CD4-positive, alpha-beta T cell treated with Interleukin-2 at 100 ng/mL for 4 hours (primary cell): ENCODE measurements around the gene KCNAB1.
"Not testable (repeated sequence)": the region's sequence is repeated elsewhere in the genome, so short reads cannot be mapped to it uniquely, and the experiment has no call there.

ENCODE experiments used
- DNase-seq: peaks from one replicate; pipeline ENCODE4 v3.0.0-alpha.2; 2020; ENCODE audit warnings: low spot score

The KCNAB1 gene

GRCh38 chr3:156120528-156121251, at the start of gene KCNAB1:
Gene KCNAB1 (plus strand): TSS chr3:156120578.
- no peak for DNase-seq

GRCh38 chr3:156071031-156071430, 49.3 kb upstream of the KCNAB1 start:
- no peak for DNase-seq

GRCh38 chr3:156072950-156073657, 47.3 kb upstream of the KCNAB1 start:
- DNase-seq: not testable (repeated sequence)

GRCh38 chr3:156090126-156090525, 30.3 kb upstream of the KCNAB1 start:
- no peak for DNase-seq

- no peak for DNase-seq
Observed at GRCh38 chr3:156093964-156094363, 26.4 kb upstream of the KCNAB1 start.

GRCh38 chr3:156094391-156094790, 26.0 kb upstream of the KCNAB1 start:
- DNase-seq: no peak

GRCh38 chr3:156095652-156096051, 24.7 kb upstream of the KCNAB1 start:
- not testable (repeated sequence) for DNase-seq

- no peak for DNase-seq
Observed at GRCh38 chr3:156098437-156099035, 21.8 kb upstream of the KCNAB1 start.

- not testable (repeated sequence) for DNase-seq
Observed at GRCh38 chr3:156099348-156099747, 21.0 kb upstream of the KCNAB1 start.

GRCh38 chr3:156099984-156100383, 20.4 kb upstream of the KCNAB1 start:
- DNase-seq: not testable (repeated sequence)

GRCh38 chr3:156102267-156102931, 18.0 kb upstream of the KCNAB1 start:
- no peak for DNase-seq

- DNase-seq: no peak
Observed at GRCh38 chr3:156106721-156107373, 13.5 kb upstream of the KCNAB1 start.

- DNase-seq: no peak
Observed at GRCh38 chr3:156107504-156107903, 12.9 kb upstream of the KCNAB1 start.

GRCh38 chr3:156108616-156109015, 11.8 kb upstream of the KCNAB1 start:
- no peak for DNase-seq

- no peak for DNase-seq
Observed at GRCh38 chr3:156109989-156110388, 10.4 kb upstream of the KCNAB1 start.

- DNase-seq: no peak
Observed at GRCh38 chr3:156126467-156126866, 6.1 kb downstream of the KCNAB1 start.

GRCh38 chr3:156131241-156131640, 10.9 kb downstream of the KCNAB1 start:
- DNase-seq: no peak

- DNase-seq: no peak
Observed at GRCh38 chr3:156131799-156132198, 11.4 kb downstream of the KCNAB1 start.

- no peak for DNase-seq
Observed at GRCh38 chr3:156132313-156132712, 11.9 kb downstream of the KCNAB1 start.

GRCh38 chr3:156133076-156133475, 12.7 kb downstream of the KCNAB1 start:
- no peak for DNase-seq

GRCh38 chr3:156135921-156136638, 15.7 kb downstream of the KCNAB1 start:
- DNase-seq: no peak
